ENCODE data around the gene NBEAL2.

The NBEAL2 gene

DNA sequence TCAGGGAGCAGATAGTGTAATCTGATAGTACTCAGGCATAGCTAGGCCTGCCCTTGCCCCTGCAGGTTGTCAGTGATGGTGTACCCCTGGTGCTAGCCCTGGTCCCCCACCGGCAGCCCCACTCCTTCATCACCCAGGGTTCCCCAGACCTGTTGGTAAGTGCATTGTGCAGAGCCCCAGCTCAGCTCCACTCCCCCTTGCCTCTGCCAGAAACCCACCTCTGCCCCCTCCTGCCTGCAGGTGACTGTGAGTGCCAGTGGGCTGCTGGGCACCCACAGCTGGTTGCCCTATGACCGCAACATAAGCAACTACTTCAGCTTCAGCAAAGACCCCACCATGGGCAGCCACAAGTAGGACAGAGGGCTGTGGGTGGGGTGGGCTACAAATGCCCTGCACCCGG is 27.5 kb downstream of the NBEAL2 start (continued):
- no peak for TF ChIP-seq KLF8 (tag by site-specific recombination; IDR thresholded peaks at IDR 0.05)
- TF ChIP-seq, protein P1, sequence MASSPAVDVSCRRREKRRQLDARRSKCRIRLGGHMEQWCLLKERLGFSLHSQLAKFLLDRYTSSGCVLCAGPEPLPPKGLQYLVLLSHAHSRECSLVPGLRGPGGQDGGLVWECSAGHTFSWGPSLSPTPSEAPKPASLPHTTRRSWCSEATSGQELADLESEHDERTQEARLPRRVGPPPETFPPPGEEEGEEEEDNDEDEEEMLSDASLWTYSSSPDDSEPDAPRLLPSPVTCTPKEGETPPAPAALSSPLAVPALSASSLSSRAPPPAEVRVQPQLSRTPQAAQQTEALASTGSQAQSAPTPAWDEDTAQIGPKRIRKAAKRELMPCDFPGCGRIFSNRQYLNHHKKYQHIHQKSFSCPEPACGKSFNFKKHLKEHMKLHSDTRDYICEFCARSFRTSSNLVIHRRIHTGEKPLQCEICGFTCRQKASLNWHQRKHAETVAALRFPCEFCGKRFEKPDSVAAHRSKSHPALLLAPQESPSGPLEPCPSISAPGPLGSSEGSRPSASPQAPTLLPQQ (tag by site-specific recombination; IDR thresholded peaks at IDR 0.05), result no peak
- TF ChIP-seq ZNF626 (tag by site-specific recombination; IDR thresholded peaks at IDR 0.05), result no peak

DNA sequence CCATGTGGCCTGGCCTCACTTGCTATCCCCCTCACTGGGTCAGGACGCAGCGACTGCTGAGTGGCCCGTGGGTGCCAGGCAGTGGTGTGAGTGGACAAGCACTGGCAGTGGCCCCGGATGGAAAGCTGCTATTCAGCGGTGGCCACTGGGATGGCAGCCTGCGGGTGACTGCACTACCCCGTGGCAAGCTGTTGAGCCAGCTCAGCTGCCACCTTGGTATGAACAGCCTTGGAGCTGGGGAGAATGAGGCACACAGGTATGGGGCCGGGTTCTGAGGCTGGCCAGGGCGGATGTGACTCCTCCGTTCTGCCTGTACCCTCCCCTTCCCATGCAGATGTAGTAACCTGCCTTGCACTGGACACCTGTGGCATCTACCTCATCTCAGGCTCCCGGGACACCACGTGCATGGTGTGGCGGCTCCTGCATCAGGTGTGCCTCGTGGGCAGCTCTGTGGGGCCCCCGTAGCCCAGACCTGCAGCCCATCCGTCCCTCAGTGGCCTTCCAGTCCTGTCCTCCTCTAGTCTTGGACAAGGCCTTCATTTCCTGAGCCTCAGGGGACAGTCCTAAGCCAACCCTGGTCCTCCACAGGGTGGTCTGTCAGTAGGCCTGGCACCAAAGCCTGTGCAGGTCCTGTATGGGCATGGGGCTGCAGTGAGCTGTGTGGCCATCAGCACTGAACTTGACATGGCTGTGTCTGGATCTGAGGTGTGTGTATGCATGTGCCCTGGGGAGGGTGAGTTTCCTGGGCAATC is 28.2 kb downstream of the NBEAL2 start:
- Histone ChIP-seq H3K4me1 (ENCODE audit: control insufficient read depth, insufficient read depth, low read length) (no peaks in the 10 kb centered on the region), H3K27ac (ENCODE audit: extremely low read depth, low read depth, low read length) (no peak overlapping the region)
- POLR2A ChIA-PET, result interaction anchor here (0.9 kb wide), 1 partner anchor 9 kb away, joined by 3 read pairs; no protein-coding TSS in a partner anchor

DNA sequence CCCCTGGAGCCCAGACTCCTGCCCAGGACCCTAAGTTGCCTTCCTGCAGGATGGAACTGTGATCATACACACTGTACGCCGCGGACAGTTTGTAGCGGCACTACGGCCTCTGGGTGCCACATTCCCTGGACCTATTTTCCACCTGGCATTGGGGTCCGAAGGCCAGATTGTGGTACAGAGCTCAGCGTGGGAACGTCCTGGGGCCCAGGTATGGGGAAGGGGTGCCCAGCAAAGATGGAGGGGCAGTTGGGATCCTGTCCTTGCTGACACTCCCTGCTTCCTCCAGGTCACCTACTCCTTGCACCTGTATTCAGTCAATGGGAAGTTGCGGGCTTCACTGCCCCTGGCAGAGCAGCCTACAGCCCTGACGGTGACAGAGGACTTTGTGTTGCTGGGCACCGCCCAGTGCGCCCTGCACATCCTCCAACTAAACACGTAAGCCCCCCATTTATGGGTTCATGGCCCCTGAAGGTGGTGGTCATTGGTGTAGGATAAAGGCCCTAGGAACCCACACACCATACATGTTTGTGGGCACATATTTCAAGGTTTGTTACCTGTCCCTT is 28.8 kb downstream of the NBEAL2 start:
- ChIA-PET POLR2A (interaction anchor here (1.0 kb wide), 1 partner anchor 85 kb away, joined by 3 read pairs; no protein-coding TSS in a partner anchor), CTCF (interaction anchor here (1.1 kb wide), 1 partner anchor 73 kb away, joined by 3 read pairs; no protein-coding TSS in a partner anchor)
- Histone ChIP-seq H3K36me3 (ENCODE audit: control insufficient read depth in 2 of 2, insufficient read depth in 1 of 2, low read length in 2 of 2) (peaks cover 0 to 46% of the 10 kb centered on the region in 2 experiments; a peak in 1 of 3 replicates), H3K4me1 (ENCODE audit: control insufficient read depth, insufficient read depth, low read length) (no peaks in the 10 kb centered on the region), H3K4me3 (ENCODE audit: low read depth, low read length) (no peak overlapping the region), H3K9me3 (ENCODE audit: control insufficient read depth, insufficient read depth, low read depth, low read length) (no peaks in the 10 kb centered on the region), H3K27ac (ENCODE audit: extremely low read depth, low read depth, low read length) (no peak overlapping the region)
- TF ChIP-seq, protein P2, sequence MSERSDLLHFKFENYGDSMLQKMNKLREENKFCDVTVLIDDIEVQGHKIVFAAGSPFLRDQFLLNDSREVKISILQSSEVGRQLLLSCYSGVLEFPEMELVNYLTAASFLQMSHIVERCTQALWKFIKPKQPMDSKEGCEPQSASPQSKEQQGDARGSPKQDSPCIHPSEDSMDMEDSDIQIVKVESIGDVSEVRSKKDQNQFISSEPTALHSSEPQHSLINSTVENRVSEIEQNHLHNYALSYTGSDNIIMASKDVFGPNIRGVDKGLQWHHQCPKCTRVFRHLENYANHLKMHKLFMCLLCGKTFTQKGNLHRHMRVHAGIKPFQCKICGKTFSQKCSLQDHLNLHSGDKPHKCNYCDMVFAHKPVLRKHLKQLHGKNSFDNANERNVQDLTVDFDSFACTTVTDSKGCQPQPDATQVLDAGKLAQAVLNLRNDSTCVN (tag by site-specific recombination; optimal IDR thresholded peaks at IDR 0.05), result no peak
- TF ChIP-seq, protein P3, sequence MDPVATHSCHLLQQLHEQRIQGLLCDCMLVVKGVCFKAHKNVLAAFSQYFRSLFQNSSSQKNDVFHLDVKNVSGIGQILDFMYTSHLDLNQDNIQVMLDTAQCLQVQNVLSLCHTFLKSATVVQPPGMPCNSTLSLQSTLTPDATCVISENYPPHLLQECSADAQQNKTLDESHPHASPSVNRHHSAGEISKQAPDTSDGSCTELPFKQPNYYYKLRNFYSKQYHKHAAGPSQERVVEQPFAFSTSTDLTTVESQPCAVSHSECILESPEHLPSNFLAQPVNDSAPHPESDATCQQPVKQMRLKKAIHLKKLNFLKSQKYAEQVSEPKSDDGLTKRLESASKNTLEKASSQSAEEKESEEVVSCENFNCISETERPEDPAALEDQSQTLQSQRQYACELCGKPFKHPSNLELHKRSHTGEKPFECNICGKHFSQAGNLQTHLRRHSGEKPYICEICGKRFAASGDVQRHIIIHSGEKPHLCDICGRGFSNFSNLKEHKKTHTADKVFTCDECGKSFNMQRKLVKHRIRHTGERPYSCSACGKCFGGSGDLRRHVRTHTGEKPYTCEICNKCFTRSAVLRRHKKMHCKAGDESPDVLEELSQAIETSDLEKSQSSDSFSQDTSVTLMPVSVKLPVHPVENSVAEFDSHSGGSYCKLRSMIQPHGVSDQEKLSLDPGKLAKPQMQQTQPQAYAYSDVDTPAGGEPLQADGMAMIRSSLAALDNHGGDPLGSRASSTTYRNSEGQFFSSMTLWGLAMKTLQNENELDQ (tag by site-specific recombination; IDR thresholded peaks at IDR 0.05; ENCODE audit: low read depth), result no peak
- TF ChIP-seq ZNF174 (tag by site-specific recombination; IDR thresholded peaks at IDR 0.05) (no peak), GLIS1 (tag by site-specific recombination; IDR thresholded peaks at IDR 0.05) (no peak), ZNF548 (tag by site-specific recombination; IDR thresholded peaks at IDR 0.05) (no peak)
- TF ChIP-seq, protein P4, sequence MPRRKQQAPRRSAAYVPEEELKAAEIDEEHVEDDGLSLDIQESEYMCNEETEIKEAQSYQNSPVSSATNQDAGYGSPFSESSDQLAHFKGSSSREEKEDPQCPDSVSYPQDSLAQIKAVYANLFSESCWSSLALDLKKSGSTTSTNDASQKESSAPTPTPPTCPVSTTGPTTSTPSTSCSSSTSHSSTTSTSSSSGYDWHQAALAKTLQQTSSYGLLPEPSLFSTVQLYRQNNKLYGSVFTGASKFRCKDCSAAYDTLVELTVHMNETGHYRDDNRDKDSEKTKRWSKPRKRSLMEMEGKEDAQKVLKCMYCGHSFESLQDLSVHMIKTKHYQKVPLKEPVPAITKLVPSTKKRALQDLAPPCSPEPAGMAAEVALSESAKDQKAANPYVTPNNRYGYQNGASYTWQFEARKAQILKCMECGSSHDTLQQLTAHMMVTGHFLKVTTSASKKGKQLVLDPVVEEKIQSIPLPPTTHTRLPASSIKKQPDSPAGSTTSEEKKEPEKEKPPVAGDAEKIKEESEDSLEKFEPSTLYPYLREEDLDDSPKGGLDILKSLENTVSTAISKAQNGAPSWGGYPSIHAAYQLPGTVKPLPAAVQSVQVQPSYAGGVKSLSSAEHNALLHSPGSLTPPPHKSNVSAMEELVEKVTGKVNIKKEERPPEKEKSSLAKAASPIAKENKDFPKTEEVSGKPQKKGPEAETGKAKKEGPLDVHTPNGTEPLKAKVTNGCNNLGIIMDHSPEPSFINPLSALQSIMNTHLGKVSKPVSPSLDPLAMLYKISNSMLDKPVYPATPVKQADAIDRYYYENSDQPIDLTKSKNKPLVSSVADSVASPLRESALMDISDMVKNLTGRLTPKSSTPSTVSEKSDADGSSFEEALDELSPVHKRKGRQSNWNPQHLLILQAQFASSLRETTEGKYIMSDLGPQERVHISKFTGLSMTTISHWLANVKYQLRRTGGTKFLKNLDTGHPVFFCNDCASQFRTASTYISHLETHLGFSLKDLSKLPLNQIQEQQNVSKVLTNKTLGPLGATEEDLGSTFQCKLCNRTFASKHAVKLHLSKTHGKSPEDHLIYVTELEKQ (tag by site-specific recombination; IDR thresholded peaks at IDR 0.05; ENCODE audit: borderline replicate concordance), result no peak

More for the DNA sequence above, 28.2 kb downstream of the NBEAL2 start:
- CTCF ChIA-PET, result interaction anchor here (1.1 to 1.2 kb wide), 2 partner anchors 9 to 72 kb away, joined by 3 read pairs; no protein-coding TSS in a partner anchor
- Histone ChIP-seq H3K9me3 (ENCODE audit: control insufficient read depth, insufficient read depth, low read depth, low read length) (no peaks in the 10 kb centered on the region), H3K36me3 (ENCODE audit: control insufficient read depth in 2 of 2, insufficient read depth in 1 of 2, low read length in 2 of 2) (peaks cover 0 to 53% of the 10 kb centered on the region in 2 experiments; a peak in 1 of 3 replicates), H3K4me3 (ENCODE audit: low read depth, low read length) (no peak overlapping the region)
- no peak for TF ChIP-seq ZNF621 (tag by site-specific recombination; IDR thresholded peaks at IDR 0.05)
- TF ChIP-seq ZNF324 (tag by site-specific recombination; IDR thresholded peaks at IDR 0.05), result no peak
- TF ChIP-seq SCRT2 (tag by site-specific recombination; IDR thresholded peaks at IDR 0.05), result peak; percentile 82
- no peak for TF ChIP-seq ZNF654 (tag by site-specific recombination; IDR thresholded peaks at IDR 0.05; ENCODE audit: low read depth)
- no peak for TF ChIP-seq OSR2 (tag by site-specific recombination; IDR thresholded peaks at IDR 0.05)
- no peak for TF ChIP-seq ZNF623 (tag by site-specific recombination; IDR thresholded peaks at IDR 0.05)
- peak; percentile 50; the same call in 1 of the 2 replicates for TF ChIP-seq SCRT1 (tag by site-specific recombination; IDR thresholded peaks at IDR 0.05; ENCODE audit: borderline replicate concordance)
- TF ChIP-seq ZNF2 (tag by site-specific recombination; IDR thresholded peaks at IDR 0.05), result no peak
- TF ChIP-seq, protein P5, sequence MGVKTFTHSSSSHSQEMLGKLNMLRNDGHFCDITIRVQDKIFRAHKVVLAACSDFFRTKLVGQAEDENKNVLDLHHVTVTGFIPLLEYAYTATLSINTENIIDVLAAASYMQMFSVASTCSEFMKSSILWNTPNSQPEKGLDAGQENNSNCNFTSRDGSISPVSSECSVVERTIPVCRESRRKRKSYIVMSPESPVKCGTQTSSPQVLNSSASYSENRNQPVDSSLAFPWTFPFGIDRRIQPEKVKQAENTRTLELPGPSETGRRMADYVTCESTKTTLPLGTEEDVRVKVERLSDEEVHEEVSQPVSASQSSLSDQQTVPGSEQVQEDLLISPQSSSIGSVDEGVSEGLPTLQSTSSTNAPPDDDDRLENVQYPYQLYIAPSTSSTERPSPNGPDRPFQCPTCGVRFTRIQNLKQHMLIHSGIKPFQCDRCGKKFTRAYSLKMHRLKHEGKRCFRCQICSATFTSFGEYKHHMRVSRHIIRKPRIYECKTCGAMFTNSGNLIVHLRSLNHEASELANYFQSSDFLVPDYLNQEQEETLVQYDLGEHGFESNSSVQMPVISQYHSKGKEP (tag by site-specific recombination; IDR thresholded peaks at IDR 0.05), result no peak
- TF ChIP-seq ZNF571 (tag by site-specific recombination; IDR thresholded peaks at IDR 0.05), result no peak
- TF ChIP-seq, protein P6, sequence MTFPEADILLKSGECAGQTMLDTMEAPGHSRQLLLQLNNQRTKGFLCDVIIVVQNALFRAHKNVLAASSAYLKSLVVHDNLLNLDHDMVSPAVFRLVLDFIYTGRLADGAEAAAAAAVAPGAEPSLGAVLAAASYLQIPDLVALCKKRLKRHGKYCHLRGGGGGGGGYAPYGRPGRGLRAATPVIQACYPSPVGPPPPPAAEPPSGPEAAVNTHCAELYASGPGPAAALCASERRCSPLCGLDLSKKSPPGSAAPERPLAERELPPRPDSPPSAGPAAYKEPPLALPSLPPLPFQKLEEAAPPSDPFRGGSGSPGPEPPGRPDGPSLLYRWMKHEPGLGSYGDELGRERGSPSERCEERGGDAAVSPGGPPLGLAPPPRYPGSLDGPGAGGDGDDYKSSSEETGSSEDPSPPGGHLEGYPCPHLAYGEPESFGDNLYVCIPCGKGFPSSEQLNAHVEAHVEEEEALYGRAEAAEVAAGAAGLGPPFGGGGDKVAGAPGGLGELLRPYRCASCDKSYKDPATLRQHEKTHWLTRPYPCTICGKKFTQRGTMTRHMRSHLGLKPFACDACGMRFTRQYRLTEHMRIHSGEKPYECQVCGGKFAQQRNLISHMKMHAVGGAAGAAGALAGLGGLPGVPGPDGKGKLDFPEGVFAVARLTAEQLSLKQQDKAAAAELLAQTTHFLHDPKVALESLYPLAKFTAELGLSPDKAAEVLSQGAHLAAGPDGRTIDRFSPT (tag by site-specific recombination; IDR thresholded peaks at IDR 0.05), result no peak
- TF ChIP-seq ZNF626 (tag by site-specific recombination; IDR thresholded peaks at IDR 0.05), result no peak
- no peak for TF ChIP-seq KLF8 (tag by site-specific recombination; IDR thresholded peaks at IDR 0.05)

Measured in HEK293 (cell line).